Mucosa of descending colon (tissue), 3 donors: ENCODE results near the gene B3GLCT. TPM values are rescaled to one million over a fixed set of nuclear protein-coding genes. Genes with fewer than 3 reads are reported as not detected.
A peak's percentile ranks its signal among the peaks of the same experiment; 100 is the strongest.

Experiments used
- ATAC-seq: fragments of 200-7000 bp; cut with Tn5 transposase; one replicate; pipeline ENCODE4 v1.9.1; 2020; ENCODE audit warnings: mild to moderate bottlenecking, moderate library complexity
- DNase-seq, 3 donors: peaks; one replicate each; pipeline ENCODE4 v3.0.0-alpha.2; 2020
- H3K36me3 ChIP-seq: fragments of 200-600 bp; one replicate; pipeline ENCODE4 v1.8.0; 2021; ENCODE audit warnings: low read depth, mild to moderate bottlenecking
- H3K4me1 ChIP-seq: fragments of 200-600 bp; one replicate; pipeline ENCODE4 v1.8.0; 2021; ENCODE audit warnings: low read depth, mild to moderate bottlenecking
- H3K4me3 ChIP-seq: fragments of 200-600 bp; one replicate; pipeline ENCODE4 v1.8.0; 2021; ENCODE audit warnings: mild to moderate bottlenecking
- H3K9me3 ChIP-seq: fragments of 200-600 bp; one replicate; pipeline ENCODE4 v1.8.0; 2021; ENCODE audit warnings: mild to moderate bottlenecking
- CTCF ChIP-seq: fragments of 200-600 bp; IDR thresholded peaks from one replicate; pipeline ENCODE4 v1.8.0; 2022; ENCODE audit warnings: antibody characterized with exemption, mild to moderate bottlenecking
- intact Hi-C, 2 donors: fragments of 100-400 bp; cut with DNase I in 1 of 2; cut with micrococcal nuclease in 1 of 2; formaldehyde crosslinking; loops; one replicate each; pipeline versions ENCODE4 v1.11.0 to v1.11.1; 2022; cut with DNase I, micrococcal nuclease
- total RNA-seq, 3 donors: library from RNA; stranded (reverse); fragmentation: NEBNext Ultra II Directional in 2 of 3; extraction: Animal tissue kit (Norgen Biotek cat#: 25700) in 2 of 3; gene quantifications; one replicate each; pipeline versions ENCODE4 v1.2.1 to v1.2.4, GENCODE V29; 2021 to 2023
- donor health status: DM: no; HTN: no; CAD: no; lungs with moderate emphysema.
- donor health status: DM: no; HTN: no; CAD: no.
- donor health status: DM: no; HTN: yes; CAD: no.

The B3GLCT gene
- total RNA-seq, 3 donors from 2014 or later, result 3.1 to 5.1 (median 4.0) TPM

DNA sequence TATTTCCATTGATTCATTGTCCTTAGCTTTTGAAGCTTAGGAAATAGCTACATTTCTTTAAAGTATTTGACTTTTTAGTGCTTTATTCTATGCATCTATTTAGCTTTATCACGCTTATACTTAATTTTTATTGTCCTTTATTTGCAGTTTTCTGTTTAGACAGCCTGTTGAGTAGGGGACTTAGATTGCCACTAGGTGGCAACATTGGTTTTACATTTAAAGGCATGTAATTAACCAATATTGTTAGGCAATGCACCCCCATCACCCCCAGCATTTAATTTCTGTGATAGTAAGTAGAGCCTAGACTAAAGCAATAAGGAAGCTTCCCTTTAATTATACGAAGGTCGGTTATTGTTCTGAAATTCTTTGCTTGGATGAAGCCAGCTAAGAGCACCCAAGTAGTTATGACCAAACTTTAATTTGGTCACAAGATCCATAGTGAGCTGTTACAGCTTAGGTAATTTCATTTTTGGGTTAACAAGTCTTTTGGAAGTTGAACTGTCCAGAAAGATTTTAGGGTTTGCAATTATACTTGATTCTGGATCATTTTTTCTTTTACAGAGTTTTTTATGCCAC lies 36.5 kb downstream of the B3GLCT start:
- DNase-seq (peak in 1 of 3 donors; percentile 68), ATAC-seq (peak; percentile 60)
- H3K9me3 ChIP-seq, result no peaks in the 10 kb centered on the region
- TF ChIP-seq CTCF, result peak; percentile 24
- H3K4me1 ChIP-seq, result no peaks in the 10 kb centered on the region
- intact Hi-C loops, result loop anchor here (10.0 kb wide), 1 partner anchor 189 kb away; no protein-coding TSS in a partner anchor
- H3K4me3 ChIP-seq, result no peak overlapping the region
- H3K36me3 ChIP-seq, result no peaks in the 10 kb centered on the region

GRCh38 chr13:31240921-31241320 lies 41.1 kb downstream of the B3GLCT start:
- Histone ChIP-seq H3K4me3 (no peak overlapping the region), H3K9me3 (no peaks in the 10 kb centered on the region), H3K36me3 (no peaks in the 10 kb centered on the region), H3K4me1 (no peaks in the 10 kb centered on the region)
- ATAC-seq (no peak), DNase-seq (no peak)
- intact Hi-C loops, result no loop called here
- TF ChIP-seq CTCF, result no peak

DNA sequence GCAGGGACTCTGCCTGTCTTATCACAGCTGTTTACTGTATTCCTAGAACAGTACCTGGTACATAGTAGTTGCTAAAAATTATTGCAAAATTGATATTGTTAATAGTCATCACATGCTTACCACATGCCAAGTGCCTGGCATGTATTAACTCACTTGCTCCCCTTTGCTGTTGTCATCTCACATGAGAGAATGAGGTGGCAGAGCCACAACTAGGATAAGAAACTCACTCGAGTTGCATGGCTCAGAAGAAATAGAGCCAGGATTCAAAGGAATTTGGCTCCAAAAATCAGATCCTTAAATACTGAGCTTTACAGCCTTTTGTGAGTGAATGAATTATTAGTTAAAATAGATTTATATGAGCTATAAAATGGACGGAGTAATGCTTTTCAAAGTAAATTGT lies 42.6 kb downstream of the B3GLCT start:
- no peaks in the 10 kb centered on the region for H3K36me3 ChIP-seq
- ATAC-seq (no peak), DNase-seq (no peak)
- no peaks in the 10 kb centered on the region for H3K4me1 ChIP-seq
- no peak overlapping the region for H3K4me3 ChIP-seq
- no peak for TF ChIP-seq CTCF
- no peaks in the 10 kb centered on the region for H3K9me3 ChIP-seq
- intact Hi-C loops, result no loop called here

DNA sequence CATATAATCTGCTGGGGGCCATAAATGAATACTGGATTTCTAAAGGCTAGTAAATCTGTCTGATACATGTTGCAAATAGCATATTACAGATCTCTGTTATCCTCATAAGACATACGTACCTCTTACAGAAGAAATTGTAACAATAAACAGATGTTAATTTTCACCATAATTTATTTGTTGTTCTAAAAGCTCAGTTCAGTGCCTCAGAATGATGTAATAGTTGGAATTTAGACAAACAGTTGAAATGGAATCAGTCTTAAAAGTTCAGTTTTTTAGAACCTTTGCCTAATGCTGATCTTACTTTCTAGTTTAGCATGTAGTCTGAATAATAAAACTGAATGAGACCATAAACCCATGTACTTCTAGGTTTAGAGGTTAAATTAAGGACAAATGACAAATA lies 43.1 kb downstream of the B3GLCT start:
- intact Hi-C loops, result no loop called here
- no peak for TF ChIP-seq CTCF
- H3K36me3 ChIP-seq, result no peaks in the 10 kb centered on the region
- no peaks in the 10 kb centered on the region for H3K9me3 ChIP-seq
- no peak overlapping the region for H3K4me3 ChIP-seq
- ATAC-seq, result no peak
- no peaks in the 10 kb centered on the region for H3K4me1 ChIP-seq
- DNase-seq, result no peak

DNA sequence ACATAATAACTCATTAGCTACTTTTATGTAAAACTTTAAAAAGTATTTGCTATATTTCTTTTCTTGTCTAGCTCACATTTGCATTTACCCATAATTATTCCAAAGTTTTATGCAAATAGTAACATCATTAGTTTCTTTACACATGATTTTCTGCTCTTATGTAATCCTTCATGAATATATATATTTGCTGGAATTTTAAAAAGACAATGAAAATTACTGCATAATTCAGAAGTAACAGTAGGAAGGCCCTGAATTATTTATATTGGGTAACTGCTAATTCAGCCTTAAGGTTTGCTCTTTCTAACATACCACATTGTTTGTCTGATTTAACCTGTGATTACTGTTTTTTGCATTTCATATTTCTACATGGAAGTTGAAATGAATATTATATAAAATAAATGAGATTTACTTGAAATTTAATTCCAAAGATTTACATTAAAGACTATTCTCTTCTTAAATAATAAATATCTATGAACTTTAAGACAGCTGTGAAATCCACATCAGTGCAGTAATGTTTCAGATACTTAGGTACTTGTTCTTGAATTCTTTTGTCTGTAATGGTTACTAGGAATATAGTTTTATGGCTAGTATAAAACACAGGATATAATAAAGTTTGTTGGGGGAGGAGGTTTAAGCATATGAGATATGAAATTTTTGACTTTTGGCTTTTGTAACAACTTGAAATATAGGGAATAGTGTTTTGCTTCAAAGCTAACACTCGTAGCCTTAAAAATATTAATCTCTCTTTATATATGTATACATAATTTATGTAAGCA lies 46.0 kb downstream of the B3GLCT start:
- intact Hi-C loops, result no loop called here
- no peaks in the 10 kb centered on the region for H3K9me3 ChIP-seq
- no peak for TF ChIP-seq CTCF
- DNase-seq (no peak), ATAC-seq (peak; percentile 56)
- no peak overlapping the region for H3K4me3 ChIP-seq
- no peaks in the 10 kb centered on the region for H3K36me3 ChIP-seq
- H3K4me1 ChIP-seq, result peaks cover 8% of the 10 kb centered on the region
